ENCODE results near the gene ANKRD44. TPM values are rescaled to one million over a fixed set of nuclear protein-coding genes. Genes with fewer than 3 reads are reported as not detected.

The ANKRD44 gene
- total RNA-seq, 1 donor from 2014 or later, result 3.4 TPM

GRCh38 chr2:196971574-196972279 is 338.9 kb downstream of the ANKRD44 start:
- H3K36me3 ChIP-seq, result no peaks in the 10 kb centered on the region
- H3K9me3 ChIP-seq (ENCODE audit: low read depth), result no peaks in the 10 kb centered on the region
- no peaks in the 10 kb centered on the region for H3K27me3 ChIP-seq
- TF ChIP-seq CTCF (IDR thresholded peaks at IDR 0.05) (no peak), EZH2phosphoT487 (IDR thresholded peaks at IDR 0.05) (no peak), EZH2 (IDR thresholded peaks at IDR 0.05) (no peak)
- H3K4me3 Mint-ChIP-seq, result no peak overlapping the region
- peak overlapping the region; percentile 66 for H3K27ac ChIP-seq
- no peak overlapping the region for H3K27ac Mint-ChIP-seq
- peaks cover 11% of the 10 kb centered on the region for H3K4me1 Mint-ChIP-seq
- H3K4me1 ChIP-seq, result peaks cover 23% of the 10 kb centered on the region
- H3K79me2 ChIP-seq (ENCODE audit: low read depth), result no peaks in the 10 kb centered on the region
- H3F3A ChIP-seq (ENCODE audit: low read depth), result peaks cover 25% of the 10 kb centered on the region
- no peaks in the 10 kb centered on the region for H3K36me3 Mint-ChIP-seq
- no peak overlapping the region for H3K4me3 ChIP-seq
- no peaks in the 10 kb centered on the region for H4K20me1 ChIP-seq (ENCODE audit: low read depth)
- no peaks in the 10 kb centered on the region for H3K27me3 Mint-ChIP-seq (ENCODE audit: insufficient read depth, low read depth)
- peaks cover 12% of the 10 kb centered on the region for H3K9me3 Mint-ChIP-seq
- peak; percentile 36 for DNase-seq (ENCODE audit: low spot score)
- peak overlapping the region; percentile 61 for H3K4me2 ChIP-seq
- H3K9ac ChIP-seq, result no peak overlapping the region
- H2AFZ ChIP-seq (replicated peaks), result peak overlapping the region; percentile 78

DNA sequence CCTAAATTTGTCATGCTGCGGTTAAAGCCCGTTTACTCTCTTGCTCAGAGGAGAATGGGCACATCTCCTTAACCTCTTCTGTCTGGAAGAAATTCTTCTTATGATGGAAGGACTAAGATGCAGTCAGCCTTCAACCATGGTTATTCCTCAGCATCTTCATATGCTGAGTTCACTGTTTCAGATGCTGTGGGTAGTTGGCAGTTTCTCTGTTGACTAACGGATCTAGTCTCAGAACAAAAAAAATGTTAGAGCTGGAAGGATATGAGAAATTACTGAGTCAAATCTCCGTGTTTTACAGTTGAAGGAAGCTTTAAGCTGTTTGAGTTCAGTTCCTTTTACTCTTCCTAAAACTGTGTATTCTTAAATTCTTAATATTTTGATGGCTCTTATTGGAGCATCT is 340.5 kb downstream of the ANKRD44 start:
- no peaks in the 10 kb centered on the region for H3K27me3 ChIP-seq
- no peak overlapping the region for H3K4me2 ChIP-seq
- no peaks in the 10 kb centered on the region for H3K27me3 Mint-ChIP-seq (ENCODE audit: insufficient read depth, low read depth)
- TF ChIP-seq EZH2phosphoT487 (IDR thresholded peaks at IDR 0.05), result no peak
- no peak for TF ChIP-seq CTCF (IDR thresholded peaks at IDR 0.05)
- no peak overlapping the region for H3K4me3 Mint-ChIP-seq
- H3K9me3 ChIP-seq (ENCODE audit: low read depth), result no peaks in the 10 kb centered on the region
- peaks cover 6% of the 10 kb centered on the region for H3K9me3 Mint-ChIP-seq
- H3K4me3 ChIP-seq, result no peak overlapping the region
- H3K27ac Mint-ChIP-seq, result no peak overlapping the region
- H3K27ac ChIP-seq, result no peak overlapping the region
- H4K20me1 ChIP-seq (ENCODE audit: low read depth), result no peaks in the 10 kb centered on the region
- peaks cover 21% of the 10 kb centered on the region for H3K4me1 Mint-ChIP-seq
- H3K9ac ChIP-seq, result no peak overlapping the region
- no peaks in the 10 kb centered on the region for H3K36me3 Mint-ChIP-seq
- peaks cover 39% of the 10 kb centered on the region for H3K4me1 ChIP-seq
- H2AFZ ChIP-seq (replicated peaks), result peak overlapping the region; percentile 7
- H3F3A ChIP-seq (ENCODE audit: low read depth), result peaks cover 25% of the 10 kb centered on the region
- no peak for DNase-seq (ENCODE audit: low spot score)
- H3K36me3 ChIP-seq, result no peaks in the 10 kb centered on the region
- no peaks in the 10 kb centered on the region for H3K79me2 ChIP-seq (ENCODE audit: low read depth)

- Histone ChIP-seq H3K9me3 (ENCODE audit: low read depth) (no peaks in the 10 kb centered on the region), H3K79me2 (ENCODE audit: low read depth) (no peaks in the 10 kb centered on the region), H3K36me3 (no peaks in the 10 kb centered on the region), H2AFZ (replicated peaks) (no peak overlapping the region), H3K4me3 (no peak overlapping the region), H3K27me3 (no peaks in the 10 kb centered on the region), H3K4me1 (peaks cover 39% of the 10 kb centered on the region), H3K4me2 (no peak overlapping the region), H3F3A (ENCODE audit: low read depth) (peaks cover 25% of the 10 kb centered on the region), H4K20me1 (ENCODE audit: low read depth) (no peaks in the 10 kb centered on the region), H3K27ac (no peak overlapping the region), H3K9ac (no peak overlapping the region)
- Mint-ChIP-seq H3K27ac (no peak overlapping the region), H3K4me1 (peaks cover 21% of the 10 kb centered on the region), H3K4me3 (no peak overlapping the region), H3K36me3 (no peaks in the 10 kb centered on the region), H3K9me3 (peaks cover 2% of the 10 kb centered on the region), H3K27me3 (ENCODE audit: insufficient read depth, low read depth) (peaks cover 3% of the 10 kb centered on the region)
- TF ChIP-seq EZH2phosphoT487 (IDR thresholded peaks at IDR 0.05) (no peak), EZH2 (IDR thresholded peaks at IDR 0.05) (no peak), CTCF (IDR thresholded peaks at IDR 0.05) (no peak)
- DNase-seq (ENCODE audit: low spot score), result no peak
Measured at GRCh38 chr2:196968516-196968915, 342.1 kb downstream of the ANKRD44 start.
